ENCODE measurements around the gene PLPPR2. TPM values are rescaled to one million over a fixed set of nuclear protein-coding genes. Genes with fewer than 3 reads are reported as not detected.

PLPPR2 gene
- total RNA-seq, 1 experiment from 2014 or later: 19.0 TPM

DNA sequence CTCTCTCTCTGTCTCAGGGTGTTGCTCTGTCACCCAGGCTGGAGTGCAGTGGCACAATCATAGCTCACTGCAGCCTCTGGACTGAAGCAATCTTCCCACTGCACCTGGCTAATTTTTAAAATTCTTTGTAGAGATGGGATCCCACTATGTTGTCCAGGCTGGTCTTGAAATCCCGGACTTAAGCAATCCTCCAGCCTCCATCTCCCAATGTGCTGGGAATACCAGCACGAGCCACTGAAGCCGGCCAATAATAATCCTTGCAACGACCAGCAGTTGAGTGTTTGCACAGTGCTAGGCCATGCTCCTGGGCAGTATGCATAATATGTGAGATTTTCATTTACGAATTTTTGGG lies 29.5 kb downstream of the PLPPR2 start:
- no peak overlapping the region for H3K4me3 ChIP-seq (ENCODE audit: low read depth, low read length, poor library complexity, severe bottlenecking)
- TF ChIP-seq, protein P1, sequence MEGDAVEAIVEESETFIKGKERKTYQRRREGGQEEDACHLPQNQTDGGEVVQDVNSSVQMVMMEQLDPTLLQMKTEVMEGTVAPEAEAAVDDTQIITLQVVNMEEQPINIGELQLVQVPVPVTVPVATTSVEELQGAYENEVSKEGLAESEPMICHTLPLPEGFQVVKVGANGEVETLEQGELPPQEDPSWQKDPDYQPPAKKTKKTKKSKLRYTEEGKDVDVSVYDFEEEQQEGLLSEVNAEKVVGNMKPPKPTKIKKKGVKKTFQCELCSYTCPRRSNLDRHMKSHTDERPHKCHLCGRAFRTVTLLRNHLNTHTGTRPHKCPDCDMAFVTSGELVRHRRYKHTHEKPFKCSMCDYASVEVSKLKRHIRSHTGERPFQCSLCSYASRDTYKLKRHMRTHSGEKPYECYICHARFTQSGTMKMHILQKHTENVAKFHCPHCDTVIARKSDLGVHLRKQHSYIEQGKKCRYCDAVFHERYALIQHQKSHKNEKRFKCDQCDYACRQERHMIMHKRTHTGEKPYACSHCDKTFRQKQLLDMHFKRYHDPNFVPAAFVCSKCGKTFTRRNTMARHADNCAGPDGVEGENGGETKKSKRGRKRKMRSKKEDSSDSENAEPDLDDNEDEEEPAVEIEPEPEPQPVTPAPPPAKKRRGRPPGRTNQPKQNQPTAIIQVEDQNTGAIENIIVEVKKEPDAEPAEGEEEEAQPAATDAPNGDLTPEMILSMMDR (conservative IDR thresholded peaks at IDR 0.05; ENCODE audit: low read depth, low read length): no peak
- no peak for TF ChIP-seq EZH2 (IDR thresholded peaks at IDR 0.05; ENCODE audit: borderline replicate concordance, low read depth, low read length, poor library complexity, severe bottlenecking)

DNA sequence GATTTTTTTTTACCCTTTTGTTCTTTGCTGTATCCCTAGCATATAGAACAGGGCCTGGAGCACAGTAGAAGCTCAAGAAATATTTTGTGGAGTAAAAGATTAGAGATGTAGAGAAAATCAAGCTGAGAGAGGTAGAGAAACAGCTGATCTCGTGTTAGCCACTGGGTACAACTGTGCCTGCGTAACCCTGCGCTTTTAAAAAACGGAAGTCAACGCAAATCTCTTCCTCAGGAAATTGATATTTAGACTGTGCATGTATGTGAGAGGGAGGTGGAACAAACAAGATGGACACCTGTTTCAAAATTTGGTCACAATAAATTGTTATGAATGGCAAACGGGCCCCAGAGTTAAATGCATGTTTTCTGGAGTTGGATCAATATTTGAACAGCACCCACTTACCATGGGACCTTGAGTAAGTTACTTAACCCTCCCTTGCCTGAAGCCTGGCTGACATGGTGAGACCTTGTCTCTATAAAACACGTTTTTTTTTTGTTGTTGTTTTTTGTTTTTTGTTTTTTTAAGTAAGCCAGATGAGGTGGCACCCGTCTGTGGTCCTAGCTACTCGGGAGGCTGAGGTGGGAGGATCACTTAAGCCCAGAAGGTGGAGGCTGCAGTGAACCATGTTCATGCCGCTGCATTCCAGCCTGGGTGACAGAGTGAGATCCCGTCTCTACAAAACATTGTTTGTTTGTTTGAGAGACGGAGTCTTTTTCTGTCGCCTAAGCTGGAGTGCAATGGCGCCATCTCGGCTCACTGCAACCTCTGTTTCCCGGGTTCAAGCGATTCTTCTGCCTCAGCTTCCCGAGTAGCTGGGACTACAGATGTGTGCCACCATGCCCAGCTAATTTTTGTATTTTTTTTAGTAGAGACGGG lies 32.2 kb downstream of the PLPPR2 start:
- intact Hi-C loops (cut with micrococcal nuclease; ENCODE audit: unreplicated experiment): no loop called here
- Histone ChIP-seq H3K4me3 (ENCODE audit: low read depth, low read length, poor library complexity, severe bottlenecking) (no peak overlapping the region), H3K36me3 (ENCODE audit: insufficient read depth, low read length, poor library complexity, severe bottlenecking) (no peaks in the 10 kb centered on the region), H3K9me3 (ENCODE audit: low read depth, low read length, poor library complexity, severe bottlenecking) (no peaks in the 10 kb centered on the region), H3K4me1 (ENCODE audit: insufficient read depth, low read length, poor library complexity, severe bottlenecking) (peaks cover 16% of the 10 kb centered on the region), H3K27me3 (replicated peaks; ENCODE audit: insufficient read depth, low read depth, low read length, poor library complexity) (no peaks in the 10 kb centered on the region), H3K27ac (ENCODE audit: low read depth, low read length, poor library complexity, severe bottlenecking) (no peak overlapping the region)
- TF ChIP-seq, protein P1 (conservative IDR thresholded peaks at IDR 0.05; ENCODE audit: low read depth, low read length): no peak
- no peak for TF ChIP-seq EZH2 (IDR thresholded peaks at IDR 0.05; ENCODE audit: borderline replicate concordance, low read depth, low read length, poor library complexity, severe bottlenecking)
- BruUV-seq (replicated peaks): no TSS peak
- ChIA-PET POLR2A (ENCODE audit: low non-redundant PET) (no interaction called here), CTCF (no interaction called here)
- no peak for DNase-seq (ENCODE audit: low spot score)

More for the DNA sequence above, 29.5 kb downstream of the PLPPR2 start:
- no peaks in the 10 kb centered on the region for H3K36me3 ChIP-seq (ENCODE audit: insufficient read depth, low read length, poor library complexity, severe bottlenecking)
- peaks cover 20% of the 10 kb centered on the region for H3K4me1 ChIP-seq (ENCODE audit: insufficient read depth, low read length, poor library complexity, severe bottlenecking)
- ChIA-PET POLR2A (ENCODE audit: low non-redundant PET) (no interaction called here), CTCF (interaction anchor here (0.7 kb wide), 2 partner anchors 91 to 247 kb away, joined by 9 read pairs; no protein-coding TSS in a partner anchor)
- DNase-seq (ENCODE audit: low spot score): peak; percentile 45
- no peaks in the 10 kb centered on the region for H3K27me3 ChIP-seq (replicated peaks; ENCODE audit: insufficient read depth, low read depth, low read length, poor library complexity)
- no TSS peak for BruUV-seq (replicated peaks)
- H3K27ac ChIP-seq (ENCODE audit: low read depth, low read length, poor library complexity, severe bottlenecking): no peak overlapping the region
- intact Hi-C loops (cut with micrococcal nuclease; ENCODE audit: unreplicated experiment): loop anchor here (5.0 kb wide), 2 partner anchors 53 to 92 kb away; partner anchors contain the start of genes ODAD3 and PRKCSH
- no peaks in the 10 kb centered on the region for H3K9me3 ChIP-seq (ENCODE audit: low read depth, low read length, poor library complexity, severe bottlenecking)

DNA sequence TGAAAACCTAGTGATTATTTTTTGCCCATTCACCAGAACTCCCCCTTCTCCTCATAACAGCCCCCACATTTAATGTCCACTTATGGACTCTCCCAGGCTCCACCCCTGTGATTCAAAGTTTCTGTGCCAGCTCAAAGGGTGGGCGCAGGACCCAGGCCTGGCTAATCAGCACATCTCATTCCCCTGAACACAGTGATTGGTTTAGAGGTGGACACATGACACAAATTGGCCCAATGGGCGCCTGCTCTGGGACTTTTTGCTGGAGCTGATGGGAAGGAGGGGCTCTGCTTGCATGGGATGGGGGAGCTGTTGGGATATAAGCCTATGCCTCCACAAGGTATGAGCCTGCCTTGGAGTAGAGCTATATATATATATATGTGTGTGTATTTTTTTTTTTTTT lies 35.1 kb downstream of the PLPPR2 start:
- no peak for DNase-seq (ENCODE audit: low spot score)
- Histone ChIP-seq H3K4me3 (ENCODE audit: low read depth, low read length, poor library complexity, severe bottlenecking) (no peak overlapping the region), H3K9me3 (ENCODE audit: low read depth, low read length, poor library complexity, severe bottlenecking) (no peaks in the 10 kb centered on the region), H3K27me3 (replicated peaks; ENCODE audit: insufficient read depth, low read depth, low read length, poor library complexity) (no peaks in the 10 kb centered on the region), H3K36me3 (ENCODE audit: insufficient read depth, low read length, poor library complexity, severe bottlenecking) (no peaks in the 10 kb centered on the region), H3K4me1 (ENCODE audit: insufficient read depth, low read length, poor library complexity, severe bottlenecking) (no peaks in the 10 kb centered on the region), H3K27ac (ENCODE audit: low read depth, low read length, poor library complexity, severe bottlenecking) (no peak overlapping the region)
- no peak for TF ChIP-seq EZH2 (IDR thresholded peaks at IDR 0.05; ENCODE audit: borderline replicate concordance, low read depth, low read length, poor library complexity, severe bottlenecking)
- no TSS peak for BruUV-seq (replicated peaks)
- ChIA-PET CTCF (no interaction called here), POLR2A (ENCODE audit: low non-redundant PET) (no interaction called here)
- intact Hi-C loops (cut with micrococcal nuclease; ENCODE audit: unreplicated experiment): no loop called here
